Loucy (cell line): ENCODE measurements around the gene BCCIP.

Experiments used
- H2AFZ ChIP-seq: fragments of 200-600 bp; sonication (generic); 2 replicates; pipeline ENCODE4 v1.6.0; 2016; ENCODE audit warnings: antibody characterized with exemption, mild to moderate bottlenecking, low read length, moderate library complexity
- H3F3A ChIP-seq: fragments of 200-600 bp; 2 replicates; pipeline ENCODE4 v1.6.0; 2016; ENCODE audit warnings: antibody characterized with exemption, low read depth, mild to moderate bottlenecking
- H3K27me3 ChIP-seq: fragments of 200-600 bp; sonication (generic); 2 replicates; pipeline ENCODE4 v1.6.1; 2014; ENCODE audit warnings: low read length, mild to moderate bottlenecking; ENCODE audit not compliant: insufficient read depth, poor library complexity, severe bottlenecking
- H3K36me3 ChIP-seq: fragments of 200-600 bp; sonication (generic); 2 replicates; pipeline ENCODE4 v1.6.1; 2016; ENCODE audit warnings: low read length; ENCODE audit not compliant: insufficient read depth
- H3K4me1 ChIP-seq: fragments of 200-600 bp; sonication (generic); 2 replicates; pipeline ENCODE4 v1.5.1; 2014; ENCODE audit warnings: low read length, mild to moderate bottlenecking; ENCODE audit not compliant: insufficient read depth, poor library complexity, severe bottlenecking
- H3K4me2 ChIP-seq: fragments of 200-600 bp; sonication (generic); 2 replicates; pipeline ENCODE4 v1.6.0; 2014; ENCODE audit warnings: antibody characterized with exemption, low read length, low read depth, mild to moderate bottlenecking; ENCODE audit not compliant: poor library complexity, severe bottlenecking
- H3K4me3 ChIP-seq: fragments of 200-600 bp; sonication (generic); 2 replicates; pipeline ENCODE4 v1.5.1; 2014; ENCODE audit warnings: low read length, mild to moderate bottlenecking, mixed read lengths; ENCODE audit not compliant: poor library complexity, severe bottlenecking
- H3K79me2 ChIP-seq: fragments of 200-600 bp; sonication (generic); 2 replicates; pipeline ENCODE4 v1.6.1; 2014; ENCODE audit warnings: low read length; ENCODE audit not compliant: insufficient read depth
- H3K9ac ChIP-seq: fragments of 200-600 bp; sonication (generic); 2 replicates; pipeline ENCODE4 v1.6.0; 2014; ENCODE audit warnings: mild to moderate bottlenecking, low read depth, low read length, moderate library complexity; ENCODE audit not compliant: poor library complexity, severe bottlenecking
- H3K9me2 ChIP-seq: fragments of 200-600 bp; sonication (generic); replicated peaks from 2 replicates; pipeline ENCODE4 v1.6.1; 2016; ENCODE audit warnings: low read depth, low read length, mixed read lengths
- H3K9me3 ChIP-seq: fragments of 200-600 bp; sonication (generic); 2 replicates; pipeline ENCODE4 v1.6.1; 2014; ENCODE audit warnings: mild to moderate bottlenecking, antibody characterized with exemption, low read length, low read depth; ENCODE audit not compliant: insufficient read depth
- H4K20me1 ChIP-seq: fragments of 200-600 bp; sonication (generic); 2 replicates; pipeline ENCODE4 v1.6.0; 2014; ENCODE audit warnings: antibody characterized with exemption, low read length, mild to moderate bottlenecking; ENCODE audit not compliant: insufficient read depth, poor library complexity, severe bottlenecking
- CTCF ChIP-seq: fragments of 200-600 bp; sonication (generic); conservative IDR thresholded peaks from 2 replicates; pipeline ENCODE4 v1.5.1; 2014; ENCODE audit warnings: mild to moderate bottlenecking, antibody characterized with exemption, low read length
- EZH2phosphoT487 ChIP-seq: fragments of 200-600 bp; IDR thresholded peaks from 2 replicates; pipeline ENCODE4 v1.6.1; 2018; ENCODE audit warnings: antibody characterized with exemption, mild to moderate bottlenecking, moderate library complexity, borderline replicate concordance

The BCCIP gene

GRCh38 chr10:125779403-125780327 is 43.7 kb upstream of the BCCIP start:
- H4K20me1 ChIP-seq = no peaks in the 10 kb centered on the region
- no peaks in the 10 kb centered on the region for H3K4me1 ChIP-seq
- no peaks in the 10 kb centered on the region for H3K9me2 ChIP-seq
- TF ChIP-seq EZH2phosphoT487 (no peak), CTCF (no peak)
- H3K4me2 ChIP-seq = no peak overlapping the region
- H3K27me3 ChIP-seq = no peaks in the 10 kb centered on the region
- no peak overlapping the region for H2AFZ ChIP-seq
- H3K9ac ChIP-seq = no peak overlapping the region
- no peaks in the 10 kb centered on the region for H3K9me3 ChIP-seq
- H3K79me2 ChIP-seq = no peaks in the 10 kb centered on the region
- H3F3A ChIP-seq = no peaks in the 10 kb centered on the region
- no peak overlapping the region for H3K4me3 ChIP-seq
- no peaks in the 10 kb centered on the region for H3K36me3 ChIP-seq

GRCh38 chr10:125781374-125781773 is 42.0 kb upstream of the BCCIP start:
- Histone ChIP-seq H3K36me3 (no peaks in the 10 kb centered on the region), H3K9ac (no peak overlapping the region), H3K9me2 (no peaks in the 10 kb centered on the region), H3K4me1 (no peaks in the 10 kb centered on the region), H3K9me3 (no peaks in the 10 kb centered on the region), H2AFZ (no peak overlapping the region), H3K79me2 (no peaks in the 10 kb centered on the region), H3K4me2 (no peak overlapping the region), H3K27me3 (no peaks in the 10 kb centered on the region), H3K4me3 (no peak overlapping the region), H3F3A (no peaks in the 10 kb centered on the region), H4K20me1 (no peaks in the 10 kb centered on the region)
- no peak for TF ChIP-seq EZH2phosphoT487
- TF ChIP-seq CTCF = no peak

- Histone ChIP-seq H3K9me3 (no peaks in the 10 kb centered on the region), H3K4me1 (peaks cover under 1% of the 10 kb centered on the region), H3K27me3 (no peaks in the 10 kb centered on the region), H3K4me2 (no peak overlapping the region), H2AFZ (no peak overlapping the region), H3K36me3 (no peaks in the 10 kb centered on the region), H3K9ac (no peak overlapping the region), H3K9me2 (no peaks in the 10 kb centered on the region), H3K4me3 (no peak overlapping the region), H3K79me2 (no peaks in the 10 kb centered on the region), H4K20me1 (no peaks in the 10 kb centered on the region), H3F3A (no peaks in the 10 kb centered on the region)
- TF ChIP-seq CTCF (no peak), EZH2phosphoT487 (no peak)
Observed at GRCh38 chr10:125782054-125782453, 41.3 kb upstream of the BCCIP start.
